Keratinocyte (primary cell): ENCODE results near the gene SSR3. TPM values are rescaled to one million over a fixed set of nuclear protein-coding genes. Genes with fewer than 3 reads are reported as not detected.

Experiments
- DNase-seq: peaks from one replicate; pipeline ENCODE4 v3.0.0-alpha.2; 2011; ENCODE audit warnings: low read depth, missing footprints, low spot score
- FAIRE-seq: peaks from 2 replicates; lab custom pipeline; 2011; peaks lifted over from hg19 to GRCh38; lab: Jason Lieb, UNC
- H2AFZ ChIP-seq: 2 replicates; pipeline ENCODE4 v1.6.0; 2012; ENCODE audit warnings: low read length, control low read depth, inconsistent platforms; ENCODE audit not compliant: control insufficient read depth
- H3K27ac ChIP-seq: 2 replicates; pipeline ENCODE4 v1.5.1; 2011; ENCODE audit warnings: low read length; ENCODE audit not compliant: control insufficient read depth, insufficient read depth
- H3K27me3 ChIP-seq: 3 replicates; pipeline ENCODE4 v1.6.0; 2011; ENCODE audit warnings: low read length; ENCODE audit not compliant: control insufficient read depth, insufficient read depth; ENCODE audit errors: extremely low read depth
- H3K36me3 ChIP-seq, 2 experiments: 2 replicates in 1 of 2; 3 replicates in 1 of 2; pipeline ENCODE4 v1.5.1; 2011; ENCODE audit warnings: low read length in 2 of 2, mild to moderate bottlenecking in 1 of 2; ENCODE audit not compliant: control insufficient read depth in 2 of 2, insufficient read depth in 2 of 2; ENCODE audit errors: extremely low read depth in 1 of 2
- H3K4me1 ChIP-seq: 3 replicates; pipeline ENCODE4 v1.5.1; 2011; ENCODE audit warnings: low read length; ENCODE audit not compliant: control insufficient read depth, insufficient read depth; ENCODE audit errors: extremely low read depth
- H3K4me2 ChIP-seq: 3 replicates; pipeline ENCODE4 v1.6.0; 2011; ENCODE audit warnings: low read depth, low read length; ENCODE audit not compliant: control insufficient read depth, insufficient read depth; ENCODE audit errors: extremely low read depth
- H3K4me3 ChIP-seq, 3 experiments: fragments of 200-600 bp in 1 of 3; sonication (generic) in 1 of 3; 2 replicates in 2 of 3; 3 replicates in 1 of 3; pipeline ENCODE4 v1.5.1; 2011 to 2016; ENCODE audit warnings: low read length in 3 of 3, mild to moderate bottlenecking in 3 of 3, control low read depth in 2 of 3, inconsistent platforms in 1 of 3, low read depth in 1 of 3, mixed read lengths in 1 of 3, mixed run types in 1 of 3, moderate library complexity in 1 of 3; ENCODE audit not compliant: control insufficient read depth in 2 of 3, insufficient read depth in 2 of 3; ENCODE audit errors: extremely low read depth in 1 of 3
- H3K79me2 ChIP-seq: 2 replicates; pipeline ENCODE4 v1.6.0; 2012; ENCODE audit warnings: low read length; ENCODE audit not compliant: control insufficient read depth, insufficient read depth
- H3K9ac ChIP-seq: 3 replicates; pipeline ENCODE4 v1.6.0; 2011; ENCODE audit warnings: low read length; ENCODE audit not compliant: control insufficient read depth, insufficient read depth; ENCODE audit errors: extremely low read depth
- H3K9me1 ChIP-seq: 3 replicates; pipeline ENCODE4 v1.6.0; 2011; ENCODE audit warnings: low read length; ENCODE audit not compliant: control insufficient read depth, insufficient read depth; ENCODE audit errors: extremely low read depth
- H3K9me3 ChIP-seq: 2 replicates; pipeline ENCODE4 v1.5.1; 2012; ENCODE audit warnings: low read depth, low read length; ENCODE audit not compliant: control insufficient read depth
- H4K20me1 ChIP-seq: 3 replicates; pipeline ENCODE4 v1.6.0; 2011; ENCODE audit warnings: low read length; ENCODE audit not compliant: control insufficient read depth, insufficient read depth; ENCODE audit errors: extremely low read depth
- EZH2 ChIP-seq: IDR thresholded peaks from one replicate; pipeline ENCODE4 v1.6.1; 2012; ENCODE audit warnings: inconsistent platforms, mild to moderate bottlenecking, low read length, moderate library complexity
- dilution Hi-C: fragments of 300-500 bp; cut with MboI; formaldehyde crosslinking; loops from one replicate; pipeline ENCODE4 v1.7.0; 2020; ENCODE audit warnings: low sequenced_read_pairs; ENCODE audit not compliant: extremely low pct_ligation_motif_present
- polyA plus RNA-seq, 5 experiments: library from polyadenylated mRNA; depleted of rRNA in 3 of 5; stranded (reverse) in 3 of 5; stranded (forward) in 1 of 5; unstranded in 1 of 5; fragments of >200 nt; gene quantifications; 1 replicate in 1 of 5; 2 replicates in 3 of 5; 3 replicates in 1 of 5; pipeline versions ENCODE4 v1.2.1 to v1.2.3, GENCODE V29; 2011 to 2012; ENCODE audit warnings: missing spikeins in 2 of 5, low read depth in 1 of 5, low replicate concordance in 1 of 5
- TF ChIP-seq, protein P1 (sequence below), 3 experiments: IDR thresholded peaks in 1 of 3; conservative IDR thresholded peaks in 1 of 3; optimal IDR thresholded peaks in 1 of 3; 2 replicates in 2 of 3; 3 replicates in 1 of 3; pipeline versions ENCODE3 to v1.5.1; 2011; ENCODE audit warnings: low read length in 3 of 3, mild to moderate bottlenecking in 3 of 3, moderate library complexity in 2 of 3, control low read depth in 1 of 3, inconsistent platforms in 1 of 3; ENCODE audit not compliant: insufficient read depth in 2 of 3; ENCODE audit errors: extremely low read depth in 1 of 3

SSR3 gene
- polyA plus RNA-seq, 1 donor (not counting 4 experiments of a cell fraction or from before 2014, with no cell fraction given), result 378 TPM

DNA sequence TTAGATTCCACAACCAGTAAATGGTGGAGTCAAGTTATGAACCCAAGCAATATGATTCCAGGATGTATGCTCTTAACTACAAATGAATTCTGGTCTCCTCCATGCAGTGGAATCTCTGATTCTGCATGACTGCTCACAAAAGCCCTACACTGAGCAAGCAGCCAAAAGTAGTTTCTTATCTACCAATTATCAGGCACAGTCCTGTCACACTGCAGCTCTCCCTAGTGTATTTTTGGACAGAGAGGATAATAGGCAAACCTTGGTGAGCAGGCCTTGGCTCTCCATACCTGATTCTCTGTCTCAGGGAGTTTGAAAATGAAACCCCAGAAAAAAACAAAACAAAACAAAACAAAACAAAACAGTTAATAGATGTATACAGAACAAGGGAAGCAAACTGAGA is 3.5 kb upstream of the SSR3 start:
- FAIRE-seq, result no peak
- no peak overlapping the region for H2AFZ ChIP-seq

DNA sequence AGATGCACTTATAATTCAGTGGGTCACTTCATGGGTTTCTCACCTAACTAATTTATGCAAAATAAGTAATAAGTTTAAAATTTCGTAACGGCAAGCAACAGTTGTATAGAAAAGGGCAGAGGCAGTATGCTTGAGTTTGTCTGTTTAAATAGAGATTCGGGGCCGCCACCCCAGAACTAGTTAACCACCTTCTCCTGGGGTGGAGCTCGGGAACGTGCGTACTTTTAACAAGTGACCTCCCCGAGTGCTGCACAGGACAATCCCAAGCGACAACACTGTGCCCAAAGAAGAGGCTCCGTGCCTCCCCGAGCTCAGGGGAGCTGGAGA is 439 bp downstream of the SSR3 start:
- Histone ChIP-seq H2AFZ (no peak overlapping the region), H3K9me3 (no peaks in the 10 kb centered on the region), H3K79me2 (peaks cover 55% of the 10 kb centered on the region), H3K36me3 (peaks cover 3 to 35% of the 10 kb centered on the region in 2 experiments), H3K4me3 (peak overlapping the region; percentile 94 to 99 (median 94)), H3K9me1 (no peaks in the 10 kb centered on the region), H3K4me2 (peak overlapping the region; percentile 92), H4K20me1 (no peaks in the 10 kb centered on the region), H3K4me1 (peaks cover 43% of the 10 kb centered on the region), H3K9ac (peak overlapping the region; percentile 96), H3K27ac (peak overlapping the region; percentile 89), H3K27me3 (no peaks in the 10 kb centered on the region)
- TF ChIP-seq, protein P1, sequence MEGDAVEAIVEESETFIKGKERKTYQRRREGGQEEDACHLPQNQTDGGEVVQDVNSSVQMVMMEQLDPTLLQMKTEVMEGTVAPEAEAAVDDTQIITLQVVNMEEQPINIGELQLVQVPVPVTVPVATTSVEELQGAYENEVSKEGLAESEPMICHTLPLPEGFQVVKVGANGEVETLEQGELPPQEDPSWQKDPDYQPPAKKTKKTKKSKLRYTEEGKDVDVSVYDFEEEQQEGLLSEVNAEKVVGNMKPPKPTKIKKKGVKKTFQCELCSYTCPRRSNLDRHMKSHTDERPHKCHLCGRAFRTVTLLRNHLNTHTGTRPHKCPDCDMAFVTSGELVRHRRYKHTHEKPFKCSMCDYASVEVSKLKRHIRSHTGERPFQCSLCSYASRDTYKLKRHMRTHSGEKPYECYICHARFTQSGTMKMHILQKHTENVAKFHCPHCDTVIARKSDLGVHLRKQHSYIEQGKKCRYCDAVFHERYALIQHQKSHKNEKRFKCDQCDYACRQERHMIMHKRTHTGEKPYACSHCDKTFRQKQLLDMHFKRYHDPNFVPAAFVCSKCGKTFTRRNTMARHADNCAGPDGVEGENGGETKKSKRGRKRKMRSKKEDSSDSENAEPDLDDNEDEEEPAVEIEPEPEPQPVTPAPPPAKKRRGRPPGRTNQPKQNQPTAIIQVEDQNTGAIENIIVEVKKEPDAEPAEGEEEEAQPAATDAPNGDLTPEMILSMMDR (optimal IDR thresholded peaks at IDR 0.05 in 1 of 3, IDR thresholded peaks at IDR 0.05 in 1 of 3, conservative IDR thresholded peaks at IDR 0.05 in 1 of 3; ENCODE audit: extremely low read depth in 1 of 3, insufficient read depth in 2 of 3, low read length in 3 of 3), result no peak
- TF ChIP-seq EZH2, result no peak
- no peak for DNase-seq
- dilution Hi-C loops, result no loop called here
- FAIRE-seq, result no peak

More for the DNA sequence above, 3.5 kb upstream of the SSR3 start:
- H4K20me1 ChIP-seq, result no peaks in the 10 kb centered on the region
- H3K79me2 ChIP-seq, result peaks cover 16% of the 10 kb centered on the region
- H3K9me1 ChIP-seq, result no peaks in the 10 kb centered on the region
- H3K9ac ChIP-seq, result no peak overlapping the region
- no peak overlapping the region for H3K27ac ChIP-seq
- H3K4me1 ChIP-seq, result peaks cover 6% of the 10 kb centered on the region
- H3K4me3 ChIP-seq, result no peak overlapping the region
- no peak for DNase-seq
- dilution Hi-C loops, result no loop called here
- no peaks in the 10 kb centered on the region for H3K27me3 ChIP-seq
- H3K4me2 ChIP-seq, result no peak overlapping the region
- no peaks in the 10 kb centered on the region for H3K9me3 ChIP-seq
- H3K36me3 ChIP-seq, result peaks cover 0 to 4% of the 10 kb centered on the region in 2 experiments
- no peak for TF ChIP-seq EZH2
- TF ChIP-seq, protein P1 (optimal IDR thresholded peaks at IDR 0.05 in 1 of 3, IDR thresholded peaks at IDR 0.05 in 1 of 3, conservative IDR thresholded peaks at IDR 0.05 in 1 of 3; ENCODE audit: extremely low read depth in 1 of 3, insufficient read depth in 2 of 3, low read length in 3 of 3), result no peak
